HG03378 (cell line): ENCODE data around the gene ERG.

Experiments
- ATAC-seq: cut with Tn5 transposase; IDR thresholded peaks from one replicate; pipeline ENCODE4 v1.9.1; 2021; ENCODE audit warnings: mild to moderate bottlenecking, moderate library complexity; ENCODE audit not compliant: unreplicated experiment

ERG gene

DNA sequence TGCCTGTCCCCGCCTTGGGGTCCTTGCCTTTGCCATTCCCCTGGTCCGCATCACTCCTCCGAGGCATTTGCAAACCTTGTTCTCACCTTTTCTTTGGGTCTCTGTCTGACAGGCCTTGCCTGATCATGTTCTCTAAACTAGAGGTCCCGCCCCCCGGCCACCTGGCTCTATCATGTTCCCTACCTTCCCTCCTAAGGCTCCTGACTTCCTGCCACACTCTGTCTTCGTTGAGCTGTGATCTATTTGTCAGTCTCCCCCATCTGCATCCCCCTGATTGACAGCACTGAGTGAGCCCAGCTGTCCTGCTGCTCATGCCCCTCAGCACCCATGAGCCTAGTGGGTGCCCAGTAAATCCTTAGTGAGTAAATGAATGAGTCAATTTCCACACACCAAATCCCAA is 22.8 kb downstream of the ERG start:
- ATAC-seq = no peak

- no peak for ATAC-seq
These were observed 23.5 kb downstream of the ERG start for GRCh38 chr21:38474796-38475195.

DNA sequence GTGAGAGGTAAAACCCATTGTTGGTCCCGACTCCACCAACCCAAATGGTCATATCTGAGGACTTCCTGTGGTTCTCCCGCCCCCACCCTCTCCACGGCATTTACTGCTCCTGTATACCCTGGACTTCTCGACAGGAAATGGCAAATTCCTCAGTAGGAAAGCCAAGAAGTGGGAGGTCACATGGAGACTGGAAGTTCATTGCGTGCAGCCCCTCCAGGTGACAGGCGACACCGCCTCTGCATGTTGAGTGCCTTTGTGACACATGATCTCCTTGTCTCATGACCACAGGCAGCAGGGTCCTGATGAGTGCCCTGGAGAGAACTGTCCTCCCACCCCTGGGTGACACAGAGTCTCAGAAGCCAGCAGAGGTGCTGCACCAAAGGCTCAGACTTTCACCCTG is 24.2 kb downstream of the ERG start:
- ATAC-seq = no peak

GRCh38 chr21:38472412-38473108 is 25.7 kb downstream of the ERG start:
- ATAC-seq = no peak

DNA sequence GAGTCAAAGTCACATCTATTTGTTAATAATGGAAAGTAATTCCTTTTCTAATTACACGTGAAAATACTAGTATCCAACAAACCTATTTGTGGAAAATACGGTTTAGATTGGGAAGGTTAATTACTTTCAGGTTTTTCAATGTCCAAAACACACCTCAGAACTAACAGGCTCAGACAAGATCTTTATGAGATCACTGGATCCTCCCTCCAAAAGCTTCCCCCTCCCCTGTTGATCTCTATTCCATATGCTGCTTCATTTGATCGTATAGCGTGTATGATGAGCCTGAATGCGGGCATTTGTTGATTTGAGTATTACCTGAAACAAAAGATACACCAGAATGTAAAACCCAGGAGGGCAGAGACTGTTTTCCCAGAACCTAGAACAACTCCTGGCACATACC is 26.5 kb downstream of the ERG start:
- ATAC-seq = no peak

DNA sequence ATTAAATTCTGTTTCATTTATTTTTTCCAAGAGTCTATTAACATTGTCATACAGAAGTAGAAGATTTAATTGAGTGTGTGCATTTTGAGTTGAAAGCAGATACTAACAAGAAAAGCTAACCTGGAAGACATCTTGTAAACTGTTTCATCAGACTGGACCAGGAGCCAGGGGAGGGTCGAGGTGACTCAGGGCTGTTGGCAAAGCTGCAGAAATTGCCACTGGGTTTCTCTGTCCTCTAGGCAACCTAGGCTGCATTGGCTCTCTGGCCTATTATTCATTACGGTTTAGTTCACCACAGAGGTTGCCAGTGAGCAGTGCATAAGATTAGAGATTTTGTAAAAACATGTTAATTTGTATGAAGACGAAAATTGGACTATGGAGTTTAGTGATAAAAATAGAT is 27.5 kb downstream of the ERG start:
- ATAC-seq = no peak

- ATAC-seq = no peak
These were observed 28.6 kb downstream of the ERG start for GRCh38 chr21:38469642-38470041.

DNA sequence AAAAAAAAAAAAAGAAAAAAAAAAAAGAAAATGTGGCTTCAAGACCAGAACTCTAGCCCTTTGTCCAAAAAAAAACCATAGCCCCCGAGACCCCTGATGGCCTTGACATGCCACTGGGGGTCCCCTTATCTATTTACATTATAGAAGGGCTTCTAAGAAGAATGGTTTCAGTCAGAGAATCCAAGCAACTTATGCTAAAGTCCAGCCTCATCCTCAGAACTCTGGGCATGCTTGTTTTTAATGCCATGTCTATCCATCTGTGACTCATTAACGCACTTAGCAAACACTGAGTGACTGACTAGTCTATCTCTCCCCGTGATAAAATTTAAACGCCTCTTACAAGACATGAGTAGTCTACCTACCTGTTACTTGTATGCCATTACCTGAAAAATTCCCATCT is 29.3 kb downstream of the ERG start:
- no peak for ATAC-seq

DNA sequence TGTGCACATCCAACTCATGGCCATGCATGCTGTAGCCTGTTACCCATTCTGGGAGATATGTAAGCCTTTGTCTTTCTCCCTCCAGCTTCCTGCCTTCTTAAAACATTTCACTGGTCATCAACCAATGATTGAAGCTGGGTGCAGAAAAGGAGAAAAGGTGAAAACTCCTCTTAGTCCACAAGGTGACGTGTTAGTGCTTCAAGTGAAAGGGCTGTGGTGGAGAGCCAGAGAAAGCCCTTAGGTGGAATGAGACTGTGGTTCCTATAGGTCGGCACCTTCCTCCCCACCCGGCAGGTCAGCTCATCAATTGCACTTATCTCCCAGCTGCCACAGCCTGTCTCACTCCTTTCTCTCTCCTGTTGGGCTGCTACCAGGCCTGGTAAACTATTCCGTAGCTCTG is 30.4 kb downstream of the ERG start:
- ATAC-seq = no peak

- no peak for ATAC-seq
These were observed 30.9 kb downstream of the ERG start for GRCh38 chr21:38467374-38467773.

GRCh38 chr21:38460171-38460742 is 38.0 kb downstream of the ERG start:
- ATAC-seq = no peak

GRCh38 chr21:38459490-38459889 is 38.8 kb downstream of the ERG start:
- no peak for ATAC-seq

DNA sequence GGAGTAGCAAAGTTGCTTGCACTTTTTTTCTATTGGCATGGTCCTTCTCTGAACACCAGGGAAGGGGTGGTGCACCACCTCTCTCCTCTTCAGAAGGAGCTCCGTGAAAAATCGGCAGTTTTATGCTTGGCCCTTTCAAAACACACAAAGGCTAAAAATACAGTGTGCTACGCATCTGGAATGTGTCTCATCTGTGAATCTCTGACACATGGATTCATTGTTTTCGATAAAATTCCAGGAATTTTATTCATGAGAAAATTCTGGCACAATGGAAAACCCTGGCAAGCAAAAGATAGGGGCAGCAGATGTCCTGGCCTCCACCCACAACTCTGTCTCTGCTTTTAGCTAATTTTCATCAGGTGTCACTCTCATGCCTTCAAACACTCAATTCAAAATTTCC is 42.9 kb downstream of the ERG start:
- no peak for ATAC-seq

GRCh38 chr21:38454702-38455101 is 43.6 kb downstream of the ERG start:
- ATAC-seq = no peak

DNA sequence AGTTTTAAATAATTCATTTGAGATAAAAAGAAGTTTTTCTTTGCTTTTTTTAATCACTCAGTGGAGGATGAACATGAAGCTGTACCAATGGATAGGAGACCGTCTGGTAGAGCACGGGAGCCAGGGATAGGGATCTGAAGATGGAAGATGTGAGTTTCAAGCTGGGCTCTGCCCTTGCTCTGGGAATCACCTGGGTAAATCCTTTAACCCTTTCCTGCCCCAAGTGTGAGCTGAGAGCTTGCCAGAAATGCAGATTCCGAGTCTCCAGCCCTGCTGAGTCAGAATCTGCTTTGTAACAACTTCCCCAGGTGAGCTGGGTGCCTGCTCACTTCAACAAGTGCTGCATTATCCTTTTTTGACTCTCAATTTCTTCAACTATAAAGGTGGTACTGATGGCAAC is 44.1 kb downstream of the ERG start:
- ATAC-seq = no peak

DNA sequence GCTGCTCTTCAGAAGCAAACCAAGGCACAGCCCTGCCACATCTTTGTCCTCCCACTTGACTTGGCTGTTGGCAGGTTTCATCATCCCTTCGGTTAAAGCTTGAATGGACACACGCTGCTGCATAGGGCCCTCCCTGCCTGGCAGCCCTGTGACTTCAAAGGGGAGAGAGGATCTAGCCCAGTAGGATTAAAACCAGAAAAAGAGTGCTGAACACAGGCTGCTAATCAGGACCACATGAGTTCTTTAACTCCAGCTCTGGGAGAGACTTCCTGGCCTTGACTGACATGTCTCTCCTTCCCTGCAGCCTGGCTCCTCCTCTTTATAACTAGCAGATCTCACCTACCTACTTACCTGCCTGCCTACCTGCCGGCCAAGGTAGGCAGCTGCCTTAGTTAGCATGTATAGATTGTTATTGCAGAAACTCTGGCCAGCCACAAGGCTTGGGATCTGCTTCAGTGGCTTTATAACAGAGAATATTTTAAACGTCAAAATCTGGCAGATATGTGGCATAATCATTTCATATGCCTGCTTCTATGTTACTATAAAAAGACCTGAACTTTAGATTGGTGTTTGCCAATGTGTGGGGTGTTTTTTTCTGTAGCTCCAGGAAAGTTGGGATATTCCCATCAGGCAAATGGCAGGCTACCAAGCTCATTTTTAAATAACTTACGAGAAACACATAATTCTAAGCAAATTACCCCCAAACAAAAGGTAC is 49.4 kb downstream of the ERG start:
- ATAC-seq = no peak

- ATAC-seq = no peak
These were observed 50.7 kb downstream of the ERG start for GRCh38 chr21:38447611-38448010.

GRCh38 chr21:38444691-38445090 is 53.6 kb downstream of the ERG start:
- ATAC-seq = no peak

- no peak for ATAC-seq
These were observed 55.2 kb downstream of the ERG start for GRCh38 chr21:38443110-38443509.

DNA sequence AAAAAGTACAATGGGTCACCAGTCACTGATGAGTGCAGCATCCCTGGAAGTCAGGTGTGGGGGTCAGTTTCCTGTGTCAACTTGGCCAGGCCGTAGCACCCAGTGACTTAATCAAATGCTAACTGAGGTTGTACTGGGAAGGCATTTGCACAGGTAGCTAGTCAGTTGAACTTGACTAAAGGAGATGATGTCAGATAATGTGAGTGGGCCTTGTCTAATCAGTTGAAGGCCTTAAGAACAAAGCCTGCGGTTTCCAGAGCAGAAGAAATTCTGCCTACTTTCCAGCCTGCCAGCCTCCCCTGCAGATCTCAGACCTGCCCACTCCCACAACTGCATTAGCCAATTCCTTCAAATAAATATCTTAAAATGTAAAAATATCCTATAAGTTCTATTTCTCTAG is 57.1 kb downstream of the ERG start:
- no peak for ATAC-seq

- ATAC-seq = no peak
These were observed 57.5 kb downstream of the ERG start for GRCh38 chr21:38440746-38441145.

DNA sequence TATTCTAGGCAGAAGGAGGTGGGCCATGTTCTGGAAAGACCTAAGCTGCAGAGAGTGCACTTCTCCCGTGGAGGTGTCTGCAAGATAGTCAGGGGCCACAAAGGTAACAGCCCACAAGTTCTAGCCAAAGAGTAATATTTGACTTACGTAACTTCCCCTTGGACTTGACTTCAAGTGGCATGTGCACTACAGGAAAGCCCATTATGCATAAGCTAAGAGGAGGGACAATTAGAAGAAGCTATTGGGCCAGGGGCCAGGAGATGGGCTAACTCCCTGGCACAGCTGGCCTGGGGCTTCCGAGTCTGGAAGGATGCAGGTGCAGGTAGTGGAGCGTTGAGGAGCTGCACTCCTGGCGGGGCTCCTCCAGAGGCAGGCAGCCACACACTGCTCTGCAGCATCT is 58.3 kb downstream of the ERG start:
- no peak for ATAC-seq
